ENCODE data around the gene KLHL8. TPM values are rescaled to one million over a fixed set of nuclear protein-coding genes. Genes with fewer than 3 reads are reported as not detected.

Gene KLHL8
- total RNA-seq, 1 donor from 2014 or later: 20.6 TPM

GRCh38 chr4:87239194-87239593 lies 18.8 kb upstream of the KLHL8 start:
- peaks cover 12% of the 10 kb centered on the region for H3K9me3 ChIP-seq
- TF ChIP-seq, protein P1, sequence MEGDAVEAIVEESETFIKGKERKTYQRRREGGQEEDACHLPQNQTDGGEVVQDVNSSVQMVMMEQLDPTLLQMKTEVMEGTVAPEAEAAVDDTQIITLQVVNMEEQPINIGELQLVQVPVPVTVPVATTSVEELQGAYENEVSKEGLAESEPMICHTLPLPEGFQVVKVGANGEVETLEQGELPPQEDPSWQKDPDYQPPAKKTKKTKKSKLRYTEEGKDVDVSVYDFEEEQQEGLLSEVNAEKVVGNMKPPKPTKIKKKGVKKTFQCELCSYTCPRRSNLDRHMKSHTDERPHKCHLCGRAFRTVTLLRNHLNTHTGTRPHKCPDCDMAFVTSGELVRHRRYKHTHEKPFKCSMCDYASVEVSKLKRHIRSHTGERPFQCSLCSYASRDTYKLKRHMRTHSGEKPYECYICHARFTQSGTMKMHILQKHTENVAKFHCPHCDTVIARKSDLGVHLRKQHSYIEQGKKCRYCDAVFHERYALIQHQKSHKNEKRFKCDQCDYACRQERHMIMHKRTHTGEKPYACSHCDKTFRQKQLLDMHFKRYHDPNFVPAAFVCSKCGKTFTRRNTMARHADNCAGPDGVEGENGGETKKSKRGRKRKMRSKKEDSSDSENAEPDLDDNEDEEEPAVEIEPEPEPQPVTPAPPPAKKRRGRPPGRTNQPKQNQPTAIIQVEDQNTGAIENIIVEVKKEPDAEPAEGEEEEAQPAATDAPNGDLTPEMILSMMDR (IDR thresholded peaks at IDR 0.05): no peak
- DNase-seq: no peak
- no peaks in the 10 kb centered on the region for H3K36me3 ChIP-seq
- H3K27ac ChIP-seq: no peak overlapping the region
- no peak overlapping the region for H3K4me3 ChIP-seq
- no peaks in the 10 kb centered on the region for H3K27me3 ChIP-seq (ENCODE audit: low read depth)
- no peak for ATAC-seq
- intact Hi-C loops (cut with DNase I): loop anchor here (10.0 kb wide), 2 partner anchors 84 to 314 kb away; no protein-coding TSS in a partner anchor
- peaks cover 11% of the 10 kb centered on the region for H3K4me1 ChIP-seq

DNA sequence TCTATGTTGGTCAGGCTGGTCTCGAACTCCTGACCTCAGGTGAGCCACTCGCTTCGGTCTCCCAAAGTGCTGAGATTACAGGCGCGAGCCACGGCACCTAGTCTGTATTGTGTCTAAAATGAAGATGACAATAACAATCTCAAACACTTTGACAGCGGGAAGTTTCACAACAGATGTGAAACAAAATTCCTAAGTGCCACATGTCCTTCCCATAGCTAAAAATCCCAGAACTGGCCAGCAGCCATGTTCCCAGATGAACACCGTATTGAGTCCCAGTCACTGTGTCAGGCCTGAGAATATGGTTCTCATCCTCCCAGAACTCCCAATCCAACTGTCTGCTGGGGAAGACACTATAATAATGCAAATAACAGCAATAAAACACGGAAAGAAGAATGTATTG lies 16.4 kb upstream of the KLHL8 start:
- intact Hi-C loops (cut with DNase I): loop anchor here (10.0 kb wide), 2 partner anchors 82 to 312 kb away; no protein-coding TSS in a partner anchor
- DNase-seq: no peak
- no peaks in the 10 kb centered on the region for H3K27me3 ChIP-seq (ENCODE audit: low read depth)
- no peak for ATAC-seq
- H3K4me3 ChIP-seq: no peak overlapping the region
- no peaks in the 10 kb centered on the region for H3K9me3 ChIP-seq
- no peaks in the 10 kb centered on the region for H3K36me3 ChIP-seq
- no peak overlapping the region for H3K27ac ChIP-seq
- H3K4me1 ChIP-seq: peaks cover 11% of the 10 kb centered on the region
- TF ChIP-seq, protein P1 (IDR thresholded peaks at IDR 0.05): no peak

DNA sequence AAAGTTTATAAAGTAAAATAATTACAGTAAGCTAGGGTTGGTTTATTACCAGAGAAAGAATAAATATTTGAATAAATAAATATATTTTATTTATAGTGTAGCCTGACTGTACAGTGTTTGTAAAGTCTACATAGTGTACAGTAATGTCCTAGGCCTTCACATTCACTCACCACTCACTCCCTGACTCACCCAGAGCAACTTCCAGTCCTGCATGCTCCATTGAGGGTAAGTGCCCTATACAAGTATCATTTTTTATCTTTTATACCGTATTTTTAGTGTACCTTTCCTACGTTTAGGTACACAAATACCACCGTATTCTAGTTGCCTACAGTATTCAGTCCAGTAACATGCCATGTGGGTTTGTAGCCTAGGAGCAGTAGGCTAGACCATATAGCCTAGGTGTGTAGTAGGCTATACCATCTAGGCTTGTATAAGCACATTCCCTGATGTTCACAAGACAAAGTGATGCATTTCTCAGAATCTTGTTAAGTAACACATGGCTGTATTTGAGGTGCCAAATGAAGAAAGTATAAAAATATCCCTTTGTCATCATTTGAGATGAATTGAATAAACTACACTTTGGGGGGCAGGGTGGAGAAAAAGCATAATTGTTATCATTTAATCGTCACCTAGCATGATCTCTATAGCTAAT lies 14.7 kb upstream of the KLHL8 start:
- no peaks in the 10 kb centered on the region for H3K27me3 ChIP-seq (ENCODE audit: low read depth)
- no peak overlapping the region for H3K27ac ChIP-seq
- H3K36me3 ChIP-seq: no peaks in the 10 kb centered on the region
- H3K4me3 ChIP-seq: peak overlapping the region; percentile 47
- peaks cover 3% of the 10 kb centered on the region for H3K4me1 ChIP-seq
- DNase-seq (no peak), ATAC-seq (peak in 1 of 2 donors; percentile 18)
- intact Hi-C loops (cut with DNase I): loop anchor here (10.0 kb wide), 2 partner anchors 80 to 310 kb away; no protein-coding TSS in a partner anchor
- no peaks in the 10 kb centered on the region for H3K9me3 ChIP-seq
- TF ChIP-seq, protein P1 (IDR thresholded peaks at IDR 0.05): no peak

GRCh38 chr4:87232216-87232615 lies 11.8 kb upstream of the KLHL8 start:
- no peaks in the 10 kb centered on the region for H3K27me3 ChIP-seq (ENCODE audit: low read depth)
- intact Hi-C loops (cut with DNase I): loop anchor here (10.0 kb wide), 2 partner anchors 77 to 307 kb away; no protein-coding TSS in a partner anchor
- H3K36me3 ChIP-seq: no peaks in the 10 kb centered on the region
- ATAC-seq: no peak
- no peaks in the 10 kb centered on the region for H3K9me3 ChIP-seq
- H3K27ac ChIP-seq: no peak overlapping the region
- DNase-seq: no peak
- TF ChIP-seq, protein P1 (IDR thresholded peaks at IDR 0.05): no peak
- H3K4me1 ChIP-seq: no peaks in the 10 kb centered on the region
- H3K4me3 ChIP-seq: no peak overlapping the region

- DNase-seq (no peak), ATAC-seq (no peak)
- Histone ChIP-seq H3K9me3 (no peaks in the 10 kb centered on the region), H3K27me3 (ENCODE audit: low read depth) (no peaks in the 10 kb centered on the region), H3K4me1 (no peaks in the 10 kb centered on the region), H3K27ac (no peak overlapping the region), H3K4me3 (no peak overlapping the region), H3K36me3 (no peaks in the 10 kb centered on the region)
- TF ChIP-seq, protein P1 (IDR thresholded peaks at IDR 0.05): no peak
- intact Hi-C loops (cut with DNase I): loop anchor here (10.0 kb wide), 2 partner anchors 76 to 306 kb away; no protein-coding TSS in a partner anchor
Measured at GRCh38 chr4:87230806-87231205, 10.4 kb upstream of the KLHL8 start.
